Uterus (tissue), 2 donors: ENCODE results near the gene TRMT2A.

Experiments used
- POLR2A ChIP-seq, 2 donors: fragments of 450-650 bp; IDR thresholded peaks; one replicate each; pipeline ENCODE4 v1.6.1; 2016; ENCODE audit warnings: antibody characterized with exemption in 2 of 2, mild to moderate bottlenecking in 1 of 2, moderate library complexity in 1 of 2
- TF ChIP-seq, protein P1 (sequence below), 4 experiments: fragments of 200-600 bp in 2 of 4; fragments of 450-650 bp in 2 of 4; sonication (generic) in 2 of 4; IDR thresholded peaks; one replicate each; pipeline ENCODE4 v1.5.1; 2016 to 2019; ENCODE audit warnings: antibody characterized with exemption in 4 of 4, mild to moderate bottlenecking in 2 of 4, moderate library complexity in 1 of 4

- TF ChIP-seq POLR2A (IDR thresholded peaks at IDR 0.05), result no peak
- TF ChIP-seq, protein P1, sequence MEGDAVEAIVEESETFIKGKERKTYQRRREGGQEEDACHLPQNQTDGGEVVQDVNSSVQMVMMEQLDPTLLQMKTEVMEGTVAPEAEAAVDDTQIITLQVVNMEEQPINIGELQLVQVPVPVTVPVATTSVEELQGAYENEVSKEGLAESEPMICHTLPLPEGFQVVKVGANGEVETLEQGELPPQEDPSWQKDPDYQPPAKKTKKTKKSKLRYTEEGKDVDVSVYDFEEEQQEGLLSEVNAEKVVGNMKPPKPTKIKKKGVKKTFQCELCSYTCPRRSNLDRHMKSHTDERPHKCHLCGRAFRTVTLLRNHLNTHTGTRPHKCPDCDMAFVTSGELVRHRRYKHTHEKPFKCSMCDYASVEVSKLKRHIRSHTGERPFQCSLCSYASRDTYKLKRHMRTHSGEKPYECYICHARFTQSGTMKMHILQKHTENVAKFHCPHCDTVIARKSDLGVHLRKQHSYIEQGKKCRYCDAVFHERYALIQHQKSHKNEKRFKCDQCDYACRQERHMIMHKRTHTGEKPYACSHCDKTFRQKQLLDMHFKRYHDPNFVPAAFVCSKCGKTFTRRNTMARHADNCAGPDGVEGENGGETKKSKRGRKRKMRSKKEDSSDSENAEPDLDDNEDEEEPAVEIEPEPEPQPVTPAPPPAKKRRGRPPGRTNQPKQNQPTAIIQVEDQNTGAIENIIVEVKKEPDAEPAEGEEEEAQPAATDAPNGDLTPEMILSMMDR (IDR thresholded peaks at IDR 0.05), result no peak
Observed at GRCh38 chr22:20165421-20165820, 48.4 kb upstream of the TRMT2A start.
